Gastrocnemius medialis (tissue), 4 donors: ENCODE measurements around the gene MINDY4B. TPM values are rescaled to one million over a fixed set of nuclear protein-coding genes. Genes with fewer than 3 reads are reported as not detected.

ENCODE experiments used
- ATAC-seq, 2 donors: fragments of 150-250 bp; one replicate each; pipeline ENCODE4 v1.9.1; 2016
- DNase-seq, 2 donors: peaks; one replicate each; pipeline ENCODE4 v3.0.0-alpha.2; 2019
- H3K27ac ChIP-seq, 4 donors: fragments of 200-600 bp; sonication (generic); 1 replicate in 1 of 4; 2 replicates in 3 of 4; pipeline ENCODE4 v1.5.1; 2016 to 2018; ENCODE audit warnings: mild to moderate bottlenecking in 2 of 4, moderate library complexity in 1 of 4
- H3K27me3 ChIP-seq, 3 donors: fragments of 200-600 bp; sonication (generic) in 2 of 3; 1 replicate in 1 of 3; 2 replicates in 2 of 3; pipeline versions ENCODE4 v1.5.1 to v1.6.0; 2016 to 2019; ENCODE audit warnings: mild to moderate bottlenecking in 1 of 3, moderate library complexity in 1 of 3
- H3K36me3 ChIP-seq, 2 donors: fragments of 200-600 bp; sonication (generic) in 1 of 2; one replicate each; pipeline ENCODE4 v1.5.1; 2017 to 2018
- H3K4me1 ChIP-seq, 2 donors: fragments of 200-600 bp; sonication (generic) in 1 of 2; one replicate each; pipeline ENCODE4 v1.5.1; 2016 to 2017; ENCODE audit warnings: mild to moderate bottlenecking in 2 of 2
- H3K4me3 ChIP-seq, 4 donors: fragments of 200-600 bp; sonication (generic) in 3 of 4; 1 replicate in 1 of 4; 2 replicates in 3 of 4; pipeline ENCODE4 v1.5.1; 2016 to 2019; ENCODE audit warnings: mild to moderate bottlenecking in 2 of 4
- H3K9me3 ChIP-seq, 3 donors: fragments of 200-600 bp; sonication (generic) in 2 of 3; 1 replicate in 1 of 3; 2 replicates in 2 of 3; pipeline ENCODE4 v1.5.1; 2016 to 2019
- CTCF ChIP-seq, 5 experiments: fragments of 450-650 bp in 3 of 5; fragments of 200-600 bp in 2 of 5; sonication (generic) in 2 of 5; IDR thresholded peaks in 4 of 5; conservative IDR thresholded peaks in 1 of 5; 1 replicate in 4 of 5; 2 replicates in 1 of 5; pipeline ENCODE4 v1.5.1; 2016 to 2019; ENCODE audit warnings: antibody characterized with exemption in 5 of 5, mild to moderate bottlenecking in 3 of 5, moderate library complexity in 3 of 5
- POLR2A ChIP-seq, 2 donors: fragments of 450-650 bp; IDR thresholded peaks; one replicate each; pipeline ENCODE4 v1.6.1; 2017; ENCODE audit warnings: antibody characterized with exemption in 2 of 2, mild to moderate bottlenecking in 2 of 2, moderate library complexity in 2 of 2
- in situ Hi-C, 4 donors: fragments of 200-750 bp; cut with MboI; loops; one replicate each; pipeline versions ENCODE4 v1.15.0 to v1.8.0; 2017; ENCODE audit warnings: low sequenced_read_pairs in 4 of 4
- intact Hi-C: fragments of 100-400 bp; cut with DNase I; formaldehyde crosslinking; loops from one replicate; pipeline ENCODE4 v1.15.1; 2023; ENCODE audit warnings: low total_unique reads
- total RNA-seq, 4 donors: library from RNA; depleted of rRNA; stranded (reverse); fragments of >200 nt; gene quantifications; one replicate each; pipeline versions ENCODE4 v1.1.0 to v1.2.3, GENCODE V29; 2016

MINDY4B gene
- total RNA-seq, 4 donors from 2014 or later, result not detected

- no peak for DNase-seq
- Histone ChIP-seq H3K9me3 (no peaks in the 10 kb centered on the region), H3K27me3 (no peaks in the 10 kb centered on the region), H3K27ac (no peak overlapping the region), H3K36me3 (no peaks in the 10 kb centered on the region), H3K4me1 (no peaks in the 10 kb centered on the region), H3K4me3 (no peak overlapping the region)
- intact Hi-C loops (no loop called here), in situ Hi-C loops (loop anchor here in 1 of 4 donors (25.0 kb wide), 1 partner anchor 236 kb away; no protein-coding TSS in a partner anchor)
- TF ChIP-seq POLR2A (IDR thresholded peaks at IDR 0.05) (no peak), CTCF (IDR thresholded peaks at IDR 0.05 in 4 of 5, conservative IDR thresholded peaks at IDR 0.05 in 1 of 5) (no peak)
- no peak for ATAC-seq
Measured at GRCh38 chr3:150901793-150902192, 3.4 kb downstream of the MINDY4B start.

- no peak for ATAC-seq
- no peak for DNase-seq
- H3K9me3 ChIP-seq, result no peaks in the 10 kb centered on the region
- no peaks in the 10 kb centered on the region for H3K27me3 ChIP-seq
- H3K4me3 ChIP-seq, result no peak overlapping the region
- in situ Hi-C loops, result no loop called here
- H3K4me1 ChIP-seq, result no peaks in the 10 kb centered on the region
- TF ChIP-seq POLR2A (IDR thresholded peaks at IDR 0.05) (no peak), CTCF (IDR thresholded peaks at IDR 0.05 in 4 of 5, conservative IDR thresholded peaks at IDR 0.05 in 1 of 5) (no peak)
- H3K36me3 ChIP-seq, result no peaks in the 10 kb centered on the region
- intact Hi-C loops, result no loop called here
- no peak overlapping the region for H3K27ac ChIP-seq
Measured at GRCh38 chr3:150899141-150899540, 6.1 kb downstream of the MINDY4B start.

GRCh38 chr3:150898046-150898754, 7.0 kb downstream of the MINDY4B start:
- in situ Hi-C loops, result no loop called here
- Histone ChIP-seq H3K36me3 (no peaks in the 10 kb centered on the region), H3K27me3 (no peaks in the 10 kb centered on the region), H3K27ac (no peak overlapping the region), H3K4me1 (no peaks in the 10 kb centered on the region), H3K9me3 (no peaks in the 10 kb centered on the region), H3K4me3 (no peak overlapping the region)
- TF ChIP-seq POLR2A (IDR thresholded peaks at IDR 0.05) (no peak), CTCF (IDR thresholded peaks at IDR 0.05 in 4 of 5, conservative IDR thresholded peaks at IDR 0.05 in 1 of 5) (no peak)
- intact Hi-C loops, result no loop called here
- no peak for DNase-seq
- ATAC-seq, result no peak

- Histone ChIP-seq H3K36me3 (no peaks in the 10 kb centered on the region), H3K4me1 (no peaks in the 10 kb centered on the region), H3K4me3 (no peak overlapping the region), H3K27ac (no peak overlapping the region), H3K27me3 (no peaks in the 10 kb centered on the region), H3K9me3 (no peaks in the 10 kb centered on the region)
- ATAC-seq, result no peak
- DNase-seq, result no peak
- TF ChIP-seq CTCF (IDR thresholded peaks at IDR 0.05 in 4 of 5, conservative IDR thresholded peaks at IDR 0.05 in 1 of 5) (no peak), POLR2A (IDR thresholded peaks at IDR 0.05) (no peak)
- intact Hi-C loops (no loop called here), in situ Hi-C loops (no loop called here)
Measured at GRCh38 chr3:150897592-150897991, 7.6 kb downstream of the MINDY4B start.

GRCh38 chr3:150890831-150891230, 14.4 kb downstream of the MINDY4B start:
- H3K9me3 ChIP-seq, result no peaks in the 10 kb centered on the region
- H3K4me1 ChIP-seq, result no peaks in the 10 kb centered on the region
- no peak for TF ChIP-seq POLR2A (IDR thresholded peaks at IDR 0.05)
- no peaks in the 10 kb centered on the region for H3K27me3 ChIP-seq
- H3K36me3 ChIP-seq, result no peaks in the 10 kb centered on the region
- H3K27ac ChIP-seq, result no peak overlapping the region
- no peak overlapping the region for H3K4me3 ChIP-seq
- no peak for DNase-seq
- no peak for ATAC-seq
- in situ Hi-C loops, result no loop called here
- intact Hi-C loops, result no loop called here
